ENCODE measurements around the gene ANK2. TPM values are rescaled to one million over a fixed set of nuclear protein-coding genes. Genes with fewer than 3 reads are reported as not detected.
A peak's percentile ranks its signal among the peaks of the same experiment; 100 is the strongest.

The ANK2 gene
- total and polyA plus RNA-seq, 2 of the 13 experiments (the other 11 are each of a cell fraction or from before 2014, with no cell fraction given): 2.7 to 15.1 TPM

- Histone ChIP-seq H3K9me3 (ENCODE audit: low read length) (no peaks in the 10 kb centered on the region), H3K36me3 (replicated peaks in 1 of 2; ENCODE audit: control insufficient read depth in 1 of 2, insufficient read depth in 2 of 2, low read length in 2 of 2) (no peaks in the 10 kb centered on the region), H3K9ac (ENCODE audit: insufficient read depth, low read depth, low read length) (no peak overlapping the region), H3K27ac (ENCODE audit: extremely low read length, insufficient read depth, low read length) (no peak overlapping the region), H4K20me1 (ENCODE audit: insufficient read depth, low read length) (no peaks in the 10 kb centered on the region), H3K79me2 (ENCODE audit: insufficient read depth, low read length) (no peaks in the 10 kb centered on the region), H3K4me1 (ENCODE audit: insufficient read depth, low read length) (peaks cover 46% of the 10 kb centered on the region), H3K27me3 (ENCODE audit: control insufficient read depth in 1 of 2, insufficient read depth in 2 of 2, low read length in 2 of 2) (no peaks in the 10 kb centered on the region), H2AFZ (ENCODE audit: low read length) (no peak overlapping the region), H3K4me2 (ENCODE audit: low read depth, low read length) (no peak overlapping the region), H3K4me3 (replicated peaks in 1 of 3; ENCODE audit: insufficient read depth in 1 of 3, low read depth in 2 of 3, low read length in 3 of 3) (no peak overlapping the region)
- TF ChIP-seq NBN (conservative IDR thresholded peaks at IDR 0.05) (0 out of 2 replicates have a peak, but pooled peaks have one; percentile 4), ATF7 (IDR thresholded peaks at IDR 0.05) (0 out of 2 replicates have a peak, but pooled peaks have one; percentile 1), ATF7 (CRISPR knock-in tag; IDR thresholded peaks at IDR 0.05) (no peak), SRY (CRISPR knock-in tag; IDR thresholded peaks at IDR 0.05) (no peak)
- no peak for ATAC-seq
- 96% methylated on average over 8 of the region's 8 CpGs for WGBS (ENCODE audit: low lambda C conversion rate)
- ChIA-PET CTCF (ENCODE audit: low intra/inter-chr PET ratio, low total read pairs) (no interaction called here), POLR2A (no interaction called here)
- no peak for FAIRE-seq
- intact Hi-C loops (cut with micrococcal nuclease; ENCODE audit: unreplicated experiment) (loop anchor here (5.0 to 10.0 kb wide), 4 partner anchors 266 to 986 kb away; no protein-coding TSS in a partner anchor), in situ Hi-C loops (cut with HindIII; ENCODE audit: extremely low pct_ligation_motif_present, low pct_unique_long_range_greater_than_20kb) (loop anchor here (10.0 kb wide), 2 partner anchors 366 to 496 kb away; partner anchors contain the start of gene CAMK2D)
- BruUV-seq (replicated peaks): no TSS peak
- no peak for DNase-seq (ENCODE audit: low spot score)
Observed at GRCh38 chr4:113398441-113399143, 349.1 kb downstream of the ANK2 start.

- H3K9me3 ChIP-seq (ENCODE audit: low read length): no peaks in the 10 kb centered on the region
- BruUV-seq (replicated peaks): no TSS peak
- intact Hi-C loops (cut with micrococcal nuclease; ENCODE audit: unreplicated experiment) (loop anchor here (2.0 kb wide), 1 partner anchor 357 kb away; the partner anchor contains the start of gene CAMK2D), in situ Hi-C loops (cut with HindIII; ENCODE audit: extremely low pct_ligation_motif_present, low pct_unique_long_range_greater_than_20kb) (no loop called here)
- peak; percentile 92 for DNase-seq (ENCODE audit: low spot score)
- H3K9ac ChIP-seq (ENCODE audit: insufficient read depth, low read depth, low read length): no peak overlapping the region
- no peaks in the 10 kb centered on the region for H3K79me2 ChIP-seq (ENCODE audit: insufficient read depth, low read length)
- POLR2A ChIA-PET: interaction anchor here (0.7 to 1.1 kb wide), 2 partner anchors 27 to 30 kb away, joined by 3 read pairs; no protein-coding TSS in a partner anchor
- H3K4me3 ChIP-seq (replicated peaks in 1 of 3; ENCODE audit: insufficient read depth in 1 of 3, low read depth in 2 of 3, low read length in 3 of 3): peak overlapping the region in 2 of 3 experiments; percentile 14 to 33; a peak in 2 of 6 replicates
- FAIRE-seq: peak; percentile 87
- H3K36me3 ChIP-seq (replicated peaks in 1 of 2; ENCODE audit: control insufficient read depth in 1 of 2, insufficient read depth in 2 of 2, low read length in 2 of 2): no peaks in the 10 kb centered on the region
- CTCF ChIA-PET (ENCODE audit: low intra/inter-chr PET ratio, low total read pairs): no interaction called here
- H4K20me1 ChIP-seq (ENCODE audit: insufficient read depth, low read length): no peaks in the 10 kb centered on the region
- ATAC-seq: peak; percentile 96
- H3K27ac ChIP-seq (ENCODE audit: extremely low read length, insufficient read depth, low read length): peak overlapping the region; percentile 64
- H2AFZ ChIP-seq (ENCODE audit: low read length): peak overlapping the region; percentile 20
- 0% methylated on average over 3 of the region's 4 CpGs for WGBS (ENCODE audit: low lambda C conversion rate)
- no peaks in the 10 kb centered on the region for H3K27me3 ChIP-seq (ENCODE audit: control insufficient read depth in 1 of 2, insufficient read depth in 2 of 2, low read length in 2 of 2)
- H3K4me1 ChIP-seq (ENCODE audit: insufficient read depth, low read length): peaks cover 50% of the 10 kb centered on the region
- H3K4me2 ChIP-seq (ENCODE audit: low read depth, low read length): peak overlapping the region; percentile 65
- TF ChIP-seq ZMYM4 (CRISPR knock-in tag; IDR thresholded peaks at IDR 0.05) (peak; percentile 91), BRD4 (CRISPR knock-in tag; IDR thresholded peaks at IDR 0.05) (0 out of 2 replicates have a peak, but pooled peaks have one; percentile 72), ZSCAN25 (CRISPR knock-in tag; IDR thresholded peaks at IDR 0.05) (no peak), AGO1 (IDR thresholded peaks at IDR 0.05; ENCODE audit: low read depth, low read length, poor library complexity, severe bottlenecking) (no peak), TRAFD1 (CRISPR knock-in tag; IDR thresholded peaks at IDR 0.05; ENCODE audit: borderline replicate concordance) (no peak), GATAD2A (CRISPR knock-in tag; IDR thresholded peaks at IDR 0.05) (peak; percentile 96), ZNF20 (CRISPR knock-in tag; IDR thresholded peaks at IDR 0.05) (no peak), HOXA7 (CRISPR knock-in tag; IDR thresholded peaks at IDR 0.05) (no peak), NFE2L1 (CRISPR knock-in tag; IDR thresholded peaks at IDR 0.05; ENCODE audit: borderline replicate concordance) (no peak)
Observed at GRCh38 chr4:113404167-113404571, 354.7 kb downstream of the ANK2 start.
